SK-N-MC (cell line): ENCODE measurements around the gene CYP2F1.

ENCODE experiments used
- EZH2 ChIP-seq: fragments of 200-600 bp; sonication (generic); IDR thresholded peaks from one replicate; pipeline ENCODE4 v1.6.1; 2017; ENCODE audit warnings: antibody characterized with exemption
- POLR2AphosphoS5 ChIP-seq: IDR thresholded peaks from 2 replicates; pipeline ENCODE4 v1.6.1; 2012; ENCODE audit warnings: mild to moderate bottlenecking, low read depth, low read length, borderline replicate concordance

DNA sequence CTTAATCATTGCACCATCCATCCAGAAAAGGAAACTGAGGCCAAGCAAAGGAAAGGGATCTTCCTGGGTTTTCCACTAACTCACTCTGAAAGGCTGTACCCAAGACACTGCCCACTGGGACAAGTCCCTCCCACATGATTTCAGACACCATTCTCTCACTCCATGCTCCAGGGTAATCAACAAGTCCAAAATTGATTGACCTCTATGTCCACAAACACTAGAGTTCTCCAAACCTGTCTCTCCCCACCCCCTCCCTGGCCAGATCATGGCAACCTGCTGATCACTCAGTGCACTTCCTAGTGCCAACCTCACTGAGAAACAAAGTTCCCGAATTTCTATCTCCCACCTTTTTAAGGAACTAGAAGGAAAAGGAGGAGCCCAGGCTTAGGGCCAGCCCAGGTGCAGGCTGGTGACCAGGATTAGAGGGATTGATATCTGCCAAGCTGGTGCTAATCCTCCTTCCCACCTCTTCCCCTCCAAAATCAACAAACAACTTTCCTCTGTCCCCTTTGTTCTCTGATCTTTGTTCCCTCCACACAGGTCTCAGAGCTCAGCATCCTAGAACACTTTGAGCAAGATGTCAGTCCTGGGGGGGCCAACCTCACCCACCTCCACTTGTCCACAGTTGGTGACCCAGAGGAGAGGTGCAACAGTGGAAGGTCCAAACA, 28.4 kb upstream of the CYP2F1 start:
- TF ChIP-seq POLR2AphosphoS5: no peak
- no peak for TF ChIP-seq EZH2
